ENCODE results near the gene SEC22C.
"Not testable (repeated sequence)": the region's sequence is repeated elsewhere in the genome, so short reads cannot be mapped to it uniquely, and the experiment has no call there.

Gene SEC22C, protein sequence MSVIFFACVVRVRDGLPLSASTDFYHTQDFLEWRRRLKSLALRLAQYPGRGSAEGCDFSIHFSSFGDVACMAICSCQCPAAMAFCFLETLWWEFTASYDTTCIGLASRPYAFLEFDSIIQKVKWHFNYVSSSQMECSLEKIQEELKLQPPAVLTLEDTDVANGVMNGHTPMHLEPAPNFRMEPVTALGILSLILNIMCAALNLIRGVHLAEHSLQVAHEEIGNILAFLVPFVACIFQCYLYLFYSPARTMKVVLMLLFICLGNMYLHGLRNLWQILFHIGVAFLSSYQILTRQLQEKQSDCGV

DNA sequence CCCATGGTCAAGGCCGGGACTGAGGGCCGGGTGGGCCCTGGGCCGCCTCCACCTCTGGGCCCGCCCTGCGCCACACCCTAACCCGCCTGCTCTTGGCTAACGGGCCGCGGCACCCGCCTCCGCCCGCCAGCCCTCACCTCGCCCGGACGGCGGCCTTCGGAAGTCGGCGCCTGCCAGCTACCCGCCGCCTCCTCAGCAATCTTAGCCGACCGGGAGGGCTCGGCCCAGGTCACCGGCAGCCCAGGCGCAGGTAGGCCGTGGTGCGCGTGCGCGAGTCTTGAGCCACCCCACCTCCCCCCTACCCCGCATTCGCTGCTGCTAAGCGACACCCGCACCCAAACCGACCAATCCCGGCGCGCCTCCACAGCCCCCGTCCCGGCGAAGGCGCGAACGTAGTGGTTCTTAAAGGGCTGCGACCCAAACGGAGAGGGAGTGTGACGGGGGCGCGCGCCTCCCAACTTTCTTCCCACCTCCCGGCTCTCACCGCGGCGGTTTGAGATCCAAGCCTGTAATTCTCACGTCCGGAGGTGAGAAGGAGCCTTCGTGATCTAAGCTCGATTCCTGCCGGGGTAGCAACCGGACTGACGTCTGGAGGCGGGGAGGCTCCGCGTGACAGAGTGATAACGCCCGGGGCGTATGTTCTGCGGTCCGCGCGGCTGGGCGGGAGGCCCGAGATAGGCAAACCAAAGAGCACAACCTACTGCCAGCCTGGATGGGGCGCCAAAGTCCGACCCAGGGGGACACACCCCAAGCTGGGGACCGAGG, at the start of gene SEC22C:
TSS of gene SEC22C (minus strand) at position 259 of the 765 bp plus-strand sequence. CDS start 12,921 bp downstream, outside the sequence.
- peak; percentile 92 to 94 for DNase-seq (ENCODE audit: low read depth in 2 of 2)

DNA sequence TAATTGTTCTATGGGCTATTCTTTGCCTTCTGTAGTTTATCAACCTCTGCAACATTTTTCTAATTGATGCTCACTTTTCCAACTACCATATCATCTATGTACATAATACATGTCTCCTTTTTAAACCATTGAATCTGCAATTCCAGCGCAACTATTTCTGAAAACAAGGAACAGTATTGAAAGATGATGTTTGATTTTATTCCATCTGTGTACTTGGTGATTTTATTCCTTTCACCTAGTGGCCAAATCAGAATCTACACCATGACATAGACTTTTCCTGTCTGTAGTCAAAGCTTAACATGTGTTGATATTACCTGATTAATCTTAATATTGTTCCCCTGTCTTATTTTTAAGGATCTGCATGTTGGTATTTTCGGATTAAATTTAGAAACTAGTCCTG, 31.7 kb upstream of the SEC22C start:
- no peak for DNase-seq (ENCODE audit: low read depth in 2 of 2)

DNA sequence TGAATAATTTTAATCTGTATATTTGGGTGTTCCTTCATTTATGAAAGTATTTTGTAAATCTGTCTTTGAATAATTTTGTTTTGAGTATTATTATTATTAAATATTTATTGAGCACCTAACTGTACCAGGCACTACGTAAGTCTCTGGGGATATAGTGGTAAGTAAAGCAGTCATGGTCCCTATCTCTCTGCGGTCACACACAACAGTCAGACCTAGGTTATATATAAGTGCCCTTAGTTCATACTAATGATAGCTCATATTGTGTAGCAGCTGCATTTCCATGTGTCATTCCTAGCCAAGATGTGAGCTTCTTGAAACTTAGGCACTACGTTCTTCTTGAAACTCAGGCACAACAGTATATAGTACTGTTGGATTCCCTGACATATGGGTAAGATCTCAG, 31.2 kb upstream of the SEC22C start:
- DNase-seq (ENCODE audit: low read depth in 2 of 2) = no peak

DNA sequence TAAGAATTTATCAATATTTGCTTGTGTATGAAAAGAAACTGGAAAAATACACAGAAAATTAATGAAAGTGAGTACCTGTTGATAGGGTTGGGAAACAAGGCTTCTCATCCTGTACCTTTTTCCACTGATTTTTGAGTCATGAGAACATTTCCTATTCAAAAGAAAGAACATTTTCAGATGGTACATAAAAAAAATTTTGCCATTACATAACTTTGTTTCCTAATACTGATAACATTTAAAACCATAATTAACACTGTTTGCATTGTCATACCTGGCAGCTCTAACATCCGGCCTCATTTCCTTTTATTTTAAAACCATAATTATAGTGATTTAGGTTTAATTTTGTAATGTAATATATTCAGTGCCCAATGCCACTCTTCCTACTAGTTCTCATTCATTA, 30.4 kb upstream of the SEC22C start:
- no peak for DNase-seq (ENCODE audit: low read depth in 2 of 2)

DNA sequence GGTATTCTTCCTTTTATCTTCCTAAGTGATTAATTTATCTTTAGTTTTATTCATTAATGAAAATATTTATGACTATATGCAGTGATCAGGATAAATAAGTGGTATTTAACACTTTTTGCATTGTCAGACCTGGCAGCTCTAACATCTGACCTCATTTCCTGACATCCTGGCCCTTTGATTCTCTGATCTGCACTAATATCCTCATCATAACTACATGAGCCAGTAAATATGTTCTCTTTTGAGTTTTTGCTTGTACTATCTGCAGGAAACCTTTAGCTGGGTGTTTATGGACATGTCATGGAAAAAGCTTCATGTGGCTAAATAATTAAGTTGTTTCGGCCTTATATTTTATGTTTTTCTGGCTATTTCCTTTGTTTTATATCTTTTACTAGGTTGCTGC, 29.2 kb upstream of the SEC22C start:
- DNase-seq (ENCODE audit: low read depth in 2 of 2) = no peak

DNA sequence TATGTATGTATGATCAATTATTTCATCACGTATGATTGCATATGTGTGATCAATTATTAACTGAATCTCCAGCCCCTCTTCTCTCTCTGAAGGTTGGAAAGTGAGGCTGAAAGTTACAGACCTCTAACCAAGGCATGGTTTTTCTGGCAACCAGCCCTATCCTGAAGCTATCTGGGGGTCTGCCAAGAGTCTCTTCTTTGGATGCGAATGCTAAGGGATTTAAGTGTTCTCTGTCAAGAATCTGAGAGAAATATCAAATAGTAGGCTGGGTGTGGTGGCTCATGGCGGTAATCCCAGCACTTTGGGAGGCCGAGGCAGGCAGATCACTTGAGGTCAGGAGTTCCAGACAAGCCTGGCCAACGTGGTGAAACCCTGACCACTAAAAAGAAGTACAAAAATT, 26.8 kb upstream of the SEC22C start:
- no peak for DNase-seq (ENCODE audit: low read depth in 2 of 2)

DNA sequence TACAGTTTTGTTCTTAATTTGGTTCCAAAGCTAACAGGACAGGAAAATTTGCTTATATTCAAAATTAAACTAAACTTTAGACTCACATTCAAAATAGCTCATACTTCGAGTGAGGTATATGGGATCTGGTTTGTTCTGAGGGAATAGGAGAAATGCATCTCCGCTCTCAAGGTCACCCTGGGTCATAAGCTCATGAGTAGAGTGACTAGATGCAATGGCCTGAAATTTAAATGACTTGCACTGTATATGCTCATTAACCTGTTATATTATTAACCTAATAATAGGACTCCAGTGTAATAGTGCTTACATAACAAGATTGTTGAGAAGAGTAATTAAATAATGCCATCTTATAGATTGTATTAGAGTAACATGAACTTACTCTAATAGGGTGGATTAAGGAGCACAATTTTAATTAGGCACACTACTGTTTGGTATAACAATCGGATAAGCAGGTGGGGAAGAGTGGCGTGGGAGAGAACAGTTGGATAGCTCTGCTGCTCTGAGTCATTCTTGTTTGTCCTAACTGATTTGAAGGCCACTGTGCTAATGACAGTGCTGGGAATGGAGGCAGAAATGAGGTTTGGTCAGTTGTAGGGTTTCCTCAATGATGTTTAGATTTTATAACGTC, 23.9 kb upstream of the SEC22C start:
- DNase-seq (ENCODE audit: low read depth in 2 of 2) = no peak

DNA sequence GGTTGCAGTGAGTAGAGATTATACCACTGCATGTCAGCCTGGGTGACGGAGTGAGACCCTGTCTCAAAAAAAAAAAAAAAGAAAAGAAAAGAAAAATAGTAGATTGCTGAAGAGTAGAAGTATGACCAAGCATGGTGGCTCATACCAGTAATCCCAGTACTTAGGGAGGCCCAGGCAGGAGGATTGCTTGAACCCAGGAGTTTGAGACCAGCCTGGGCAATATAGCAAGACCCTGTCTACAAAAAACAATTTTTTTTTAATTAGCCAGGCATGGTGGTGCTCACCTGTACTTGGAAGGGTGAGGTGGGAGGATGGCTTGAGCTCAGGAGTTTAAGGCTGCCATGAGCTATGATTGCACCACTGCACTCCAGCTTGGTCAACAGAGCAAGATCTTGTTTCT, 21.2 kb upstream of the SEC22C start:
- no peak for DNase-seq (ENCODE audit: low read depth in 2 of 2)

DNA sequence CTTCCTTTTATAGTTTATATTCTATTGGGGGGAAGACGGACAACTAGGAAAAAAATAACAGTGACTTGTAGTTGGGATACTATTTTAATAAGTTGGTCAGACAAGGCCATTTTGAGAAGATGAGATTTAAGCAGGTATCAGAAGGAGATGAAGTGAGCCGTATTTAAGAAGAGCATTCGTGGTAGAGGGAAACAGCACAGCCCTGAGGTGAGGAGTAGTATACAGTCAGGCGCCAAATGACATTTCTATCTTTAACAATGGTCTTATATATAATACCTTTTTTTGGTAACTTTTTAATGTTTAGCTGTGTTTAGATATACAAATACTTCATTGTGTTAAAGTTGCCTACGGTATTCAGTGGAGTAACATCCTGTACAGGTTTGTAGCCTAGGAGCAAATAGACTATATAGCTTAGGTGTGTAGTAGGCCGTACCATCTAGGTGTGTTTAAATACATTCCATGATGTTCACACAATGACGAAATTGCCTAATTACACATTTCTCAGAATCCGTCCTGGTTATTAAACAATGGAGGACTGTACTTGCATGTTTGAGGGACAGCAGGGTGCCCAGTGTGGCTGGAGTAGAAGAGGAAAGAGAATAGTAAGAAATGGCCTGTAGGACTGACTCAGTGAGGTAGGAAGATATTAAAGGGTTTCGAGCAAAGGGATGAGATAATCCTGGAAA, 20.3 kb upstream of the SEC22C start:
- DNase-seq (ENCODE audit: low read depth in 2 of 2) = no peak

DNA sequence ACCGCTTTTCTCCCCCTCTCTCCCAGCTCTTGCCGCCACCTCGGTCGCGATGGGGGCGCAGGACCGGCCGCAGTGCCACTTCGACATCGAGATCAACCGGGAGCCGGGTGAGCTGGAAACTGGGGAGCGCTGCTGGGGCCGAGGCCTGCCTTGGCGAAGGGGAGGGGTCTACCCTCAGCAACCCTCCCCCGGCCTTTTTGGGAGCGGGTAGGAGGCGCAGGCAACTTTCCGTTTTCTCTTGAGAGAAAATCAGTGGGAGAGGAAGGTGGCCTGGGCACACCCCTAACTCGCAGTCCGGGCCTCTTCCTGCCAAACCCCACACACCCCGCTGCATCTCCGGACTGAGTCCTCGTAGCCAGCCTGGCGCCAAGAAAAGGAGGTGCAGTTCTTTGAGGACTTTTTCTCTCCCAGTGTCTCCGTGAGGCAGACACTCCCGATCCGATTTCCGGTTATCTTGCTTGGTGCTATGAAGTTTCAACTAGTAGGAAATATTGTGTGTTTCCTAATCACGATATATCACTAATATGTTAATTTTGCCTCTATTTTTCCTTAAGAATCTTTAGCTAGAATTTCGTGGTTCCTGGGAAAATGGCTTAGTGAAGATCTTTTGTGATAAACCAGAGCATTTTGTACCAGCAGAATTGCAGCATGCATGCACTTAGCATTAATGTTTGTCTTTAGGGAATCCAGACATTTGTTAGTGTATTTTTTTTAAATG, 19.4 kb upstream of the SEC22C start:
- peak; percentile 38 to 39 for DNase-seq (ENCODE audit: low read depth in 2 of 2)

DNA sequence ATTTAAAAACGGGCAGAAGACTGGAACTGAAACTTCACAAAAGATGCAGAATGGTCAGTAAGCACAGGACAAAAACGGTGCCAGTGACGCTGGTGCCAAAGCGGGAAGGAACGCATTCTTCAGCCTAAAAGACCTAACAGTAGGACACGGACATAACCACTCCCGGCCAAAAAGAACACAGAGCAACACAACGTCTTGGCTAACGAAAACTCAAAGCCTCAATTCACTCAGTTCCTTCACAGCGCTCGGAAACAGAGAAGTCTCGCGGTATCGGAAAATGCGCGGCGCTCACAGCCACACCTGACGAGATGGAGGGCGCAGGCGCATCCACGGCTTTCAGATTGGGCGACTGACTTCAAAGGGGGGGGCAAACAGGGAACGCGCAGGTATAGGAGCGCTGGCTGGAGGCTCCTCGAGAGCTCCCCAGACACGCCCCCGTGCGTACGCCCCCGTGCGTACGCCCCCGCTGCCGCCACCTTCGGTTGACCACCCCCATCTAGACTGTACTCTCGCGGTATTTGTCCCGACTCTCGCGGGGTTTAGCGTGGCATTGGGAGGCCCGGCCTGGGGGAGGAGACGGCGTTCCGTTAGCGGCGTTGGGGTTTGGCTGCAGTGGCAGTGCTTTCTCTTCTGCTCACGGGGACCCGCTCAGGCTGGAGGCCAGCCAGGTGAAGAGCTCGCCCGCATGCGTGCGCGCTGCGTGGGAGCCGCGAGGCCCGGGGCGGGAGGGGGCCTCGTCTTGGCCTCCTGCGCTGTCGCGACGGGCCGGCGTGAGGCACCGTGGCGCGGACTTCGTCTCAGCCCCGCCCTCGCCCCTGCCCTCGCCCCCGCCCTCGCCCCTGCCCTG, 18.6 kb upstream of the SEC22C start, which contains the start of gene NKTR:
TSS of gene NKTR (plus strand) at position 576 of the 847 bp plus-strand sequence. CDS start 321 bp downstream, outside the sequence.
- DNase-seq (ENCODE audit: low read depth in 2 of 2) = peak; percentile 99

DNA sequence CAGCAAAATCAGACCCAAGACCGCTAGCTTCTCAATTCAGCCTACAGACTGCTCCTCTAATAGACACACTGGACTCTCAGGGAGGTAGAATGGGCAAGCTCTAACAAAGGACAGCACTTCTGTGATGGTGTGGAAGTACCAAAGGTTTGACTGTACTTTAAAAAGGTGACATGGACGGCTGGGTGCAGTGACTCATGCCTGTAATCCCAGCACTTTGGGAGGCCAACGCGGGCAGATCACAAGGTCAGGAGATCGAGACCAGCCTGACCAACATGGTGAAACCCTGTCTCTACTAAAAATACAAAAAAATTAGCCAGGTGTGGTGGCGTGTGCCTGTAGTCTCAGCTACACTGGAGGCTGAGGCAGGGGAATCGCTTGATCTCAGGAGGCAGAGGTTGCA, 15.3 kb upstream of the SEC22C start:
- DNase-seq (ENCODE audit: low read depth in 2 of 2) = not testable (repeated sequence)

DNA sequence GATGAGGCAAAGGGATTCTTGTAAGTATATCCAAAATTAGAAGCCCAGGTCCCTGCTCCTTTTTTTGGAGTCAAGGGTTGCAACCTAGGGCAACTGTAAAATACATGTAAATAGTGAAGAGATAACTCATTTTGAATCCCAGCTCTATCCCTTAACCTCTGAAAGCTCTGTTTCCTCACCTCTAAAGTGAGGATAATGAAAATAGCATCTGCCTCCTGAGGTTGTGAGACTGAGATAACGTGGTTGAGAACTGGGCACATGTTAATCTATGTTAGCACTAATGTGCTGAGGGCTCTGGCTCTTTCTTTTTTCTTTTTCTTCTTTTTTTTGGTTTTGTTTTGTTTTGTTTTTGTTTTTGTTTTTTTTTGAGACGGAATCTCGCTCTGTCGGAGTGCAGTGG, 13.9 kb upstream of the SEC22C start:
- DNase-seq (ENCODE audit: low read depth in 2 of 2) = no peak

DNA sequence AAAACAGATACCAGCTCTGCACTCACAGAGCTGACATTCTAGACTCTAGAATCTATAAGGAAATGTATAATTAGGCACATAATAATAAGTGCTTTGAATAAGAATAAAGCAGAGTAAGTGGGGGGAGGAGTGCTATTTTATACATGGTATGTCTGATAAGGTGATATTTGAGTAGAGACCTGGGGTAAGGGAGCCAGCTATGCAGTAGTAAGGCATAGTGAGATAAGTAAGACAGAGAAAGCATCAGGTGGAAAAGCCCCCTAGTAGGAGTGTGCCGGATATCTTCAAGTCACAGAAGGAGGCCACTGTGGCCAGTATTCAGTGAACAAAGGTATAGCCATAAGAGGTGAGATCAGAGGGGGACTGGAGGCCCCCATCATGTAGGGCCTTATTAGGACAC, 11.9 kb upstream of the SEC22C start:
- no peak for DNase-seq (ENCODE audit: low read depth in 2 of 2)

DNA sequence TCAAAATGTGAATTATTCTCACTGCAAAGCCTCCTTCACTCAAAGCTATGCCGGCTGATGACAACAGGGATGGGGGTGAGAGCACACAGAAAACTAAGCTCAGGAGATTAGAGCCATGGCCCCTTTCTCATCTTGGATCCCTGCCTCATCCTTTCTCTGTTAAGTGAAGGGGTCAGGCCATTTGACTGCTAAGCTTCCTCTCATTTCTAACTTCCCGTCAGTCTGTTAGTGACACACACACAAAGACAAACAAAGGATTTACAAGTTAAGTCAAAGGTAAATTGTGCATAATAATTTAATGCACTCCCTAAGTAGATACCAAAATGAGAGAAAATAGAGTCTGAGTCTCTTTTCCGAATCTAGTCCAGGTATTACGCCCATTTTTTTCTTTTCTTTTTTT, 10.0 kb upstream of the SEC22C start:
- no peak for DNase-seq (ENCODE audit: low read depth in 2 of 2)

DNA sequence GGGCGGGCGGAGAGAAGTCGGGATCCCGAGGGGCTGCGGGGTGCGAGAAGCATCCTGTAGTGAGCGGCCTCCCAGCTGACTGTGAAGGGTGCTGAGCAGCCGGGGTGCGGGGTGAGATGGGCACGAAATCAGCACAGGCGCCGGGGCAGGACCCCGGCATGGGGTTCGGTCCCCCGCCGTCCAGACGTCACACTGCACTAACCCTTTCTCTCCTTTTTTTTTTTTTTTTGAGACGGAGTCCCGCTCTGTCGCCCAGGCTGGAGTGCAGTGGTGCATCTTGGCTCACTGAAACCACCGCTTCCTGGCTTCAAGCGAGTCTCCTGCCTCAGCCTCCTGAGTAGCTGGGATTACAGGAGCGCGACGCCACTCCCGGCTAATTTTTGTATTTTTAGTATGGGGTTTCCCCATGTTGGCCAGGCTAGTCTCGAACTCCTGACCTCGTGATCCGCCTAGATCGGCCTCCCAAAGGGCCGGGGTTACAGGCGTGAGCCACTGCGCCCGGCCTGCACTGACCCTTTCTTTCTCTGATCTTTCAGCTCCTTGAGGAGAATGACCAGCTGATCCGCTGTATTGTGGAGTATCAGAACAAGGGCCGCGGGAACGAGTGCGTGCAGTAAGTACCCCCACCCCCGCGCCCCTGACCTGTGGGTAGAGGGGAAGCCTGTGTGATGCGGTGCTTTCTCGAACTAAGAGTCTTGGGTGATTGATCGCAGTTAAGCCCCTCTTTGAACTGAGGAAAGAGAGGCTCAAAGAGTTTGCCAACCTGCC, 9.4 kb upstream of the SEC22C start:
- no peak for DNase-seq (ENCODE audit: low read depth in 2 of 2)

DNA sequence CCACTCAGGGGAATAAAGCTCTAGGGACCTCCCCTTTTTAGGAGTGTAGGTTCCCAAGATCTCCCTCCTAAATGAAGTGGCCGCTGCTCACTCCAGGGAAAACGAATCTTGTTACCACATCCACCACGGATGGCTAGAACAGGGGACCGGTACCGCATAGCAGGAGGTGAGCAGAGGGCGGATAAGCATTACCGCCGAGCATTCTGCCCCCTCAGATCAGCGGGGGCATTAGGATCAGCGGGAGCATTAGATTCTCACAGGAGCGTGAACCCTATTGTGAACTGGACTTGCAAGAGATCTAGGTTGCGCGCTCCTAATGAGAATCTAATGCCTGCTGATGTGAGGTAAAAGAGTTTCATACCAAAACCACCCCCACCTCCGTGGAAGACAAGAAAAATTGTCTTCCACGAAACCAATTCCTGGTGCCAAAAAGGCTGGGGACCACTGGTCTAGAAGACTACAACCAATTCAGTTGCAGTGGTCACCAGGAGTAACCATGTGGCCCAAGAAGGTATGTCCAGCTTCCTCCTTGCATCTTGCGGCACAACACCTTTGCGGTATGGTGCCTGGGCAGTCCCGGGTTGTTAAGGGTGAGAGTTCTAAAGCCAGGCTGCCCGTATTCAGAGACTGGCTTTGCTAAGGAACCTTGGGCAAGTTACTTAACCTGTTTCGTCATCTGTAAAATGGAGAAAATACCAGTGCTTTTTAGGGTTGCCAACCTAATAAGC, 7.8 kb upstream of the SEC22C start:
- DNase-seq (ENCODE audit: low read depth in 2 of 2) = no peak

DNA sequence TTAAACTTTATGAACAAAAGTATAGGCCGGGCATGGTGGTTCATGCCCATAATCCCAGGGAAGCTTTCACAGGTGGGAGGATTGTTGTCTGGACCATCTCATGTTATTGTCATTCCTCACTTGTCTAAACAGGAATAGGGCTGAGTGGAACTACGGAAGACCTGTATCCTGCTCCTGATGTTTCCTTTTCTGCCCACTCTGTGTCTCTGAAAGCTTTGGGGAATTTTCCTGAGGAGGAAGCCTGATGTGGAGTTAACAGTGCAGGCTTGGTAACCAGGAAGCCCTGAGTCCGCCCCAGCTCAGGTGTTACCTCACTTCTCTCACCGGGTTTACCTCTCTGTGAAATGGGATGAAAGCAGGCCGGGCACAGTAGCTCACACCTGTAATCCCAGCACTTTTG, 6.9 kb upstream of the SEC22C start:
- no peak for DNase-seq (ENCODE audit: low read depth in 2 of 2)

DNA sequence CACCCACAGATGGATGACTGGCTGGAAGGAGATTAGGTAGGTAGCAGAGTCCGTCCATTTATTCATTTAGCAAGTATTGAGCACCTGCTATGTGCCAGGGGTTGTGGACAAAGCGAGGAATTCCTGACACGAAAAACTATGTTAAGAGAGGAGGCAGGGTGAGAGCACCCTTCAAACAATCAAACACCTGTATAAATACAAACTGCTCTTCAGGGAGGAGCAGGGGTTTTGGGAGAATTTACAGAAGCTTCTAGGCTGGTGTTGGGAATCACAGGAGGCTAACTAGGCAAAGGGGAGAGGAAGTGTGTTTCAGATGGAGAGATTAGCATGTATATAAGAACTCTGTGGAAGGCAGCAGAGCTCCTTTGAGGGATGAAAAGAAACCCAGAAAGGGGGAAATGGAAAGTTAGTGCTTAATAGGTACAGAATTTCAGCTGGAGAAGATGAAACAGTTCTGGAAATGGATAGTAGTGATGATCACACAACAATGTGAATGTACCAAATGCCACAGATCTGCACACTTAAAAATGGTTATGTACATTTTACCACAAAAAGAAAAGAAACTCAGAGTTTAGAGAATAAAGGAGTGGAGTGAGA, 805 bp upstream of the SEC22C start:
- DNase-seq (ENCODE audit: low read depth in 2 of 2) = no peak
